HepG2 (cell line): ENCODE measurements around the gene IDH3G. TPM values are rescaled to one million over a fixed set of nuclear protein-coding genes. Genes with fewer than 3 reads are reported as not detected.

Experiments
- CEBPB ChIP-seq: IDR thresholded peaks from 2 replicates; pipeline ENCODE4 v1.6.1; 2011; ENCODE audit warnings: low read depth, low read length, improper control_type of control experiment, borderline replicate concordance
- FOXO1 ChIP-seq: sonication (generic); formaldehyde crosslinking; IDR thresholded peaks from 2 replicates; pipeline ENCODE4 v1.4.0; 2020; ENCODE audit warnings: missing genetic modification reagents
- HMG20B ChIP-seq: conservative IDR thresholded peaks from 2 replicates; pipeline ENCODE4 v1.6.1; 2016; ENCODE audit warnings: missing genetic modification reagents, missing compliant biosample characterization
- NFATC3 ChIP-seq: sonication (generic); formaldehyde crosslinking; IDR thresholded peaks from 2 replicates; pipeline ENCODE4 v1.5.1; 2020; ENCODE audit warnings: mild to moderate bottlenecking, missing genetic modification reagents
- NR2F1 ChIP-seq, 2 experiments: fragments of 450-650 bp in 1 of 2; formaldehyde crosslinking in 1 of 2; IDR thresholded peaks; 2 replicates each; pipeline versions ENCODE4 v1.5.0 to v1.6.1; 2016 to 2020; ENCODE audit warnings: mild to moderate bottlenecking in 1 of 2, missing compliant biosample characterization in 1 of 2, missing genetic modification reagents in 1 of 2, moderate library complexity in 1 of 2
- PHF21A ChIP-seq: sonication (generic); formaldehyde crosslinking; IDR thresholded peaks from 2 replicates; pipeline ENCODE4 v1.5.0; 2020; ENCODE audit warnings: mild to moderate bottlenecking, missing genetic modification reagents
- POLR2A ChIP-seq, 2 experiments: IDR thresholded peaks; 2 replicates each; pipeline ENCODE4 v1.6.1; 2011; ENCODE audit warnings: low read depth in 2 of 2, low read length in 2 of 2, mild to moderate bottlenecking in 1 of 2, moderate library complexity in 1 of 2; ENCODE audit not compliant: insufficient read depth in 1 of 2
- TGIF2 ChIP-seq: IDR thresholded peaks from 2 replicates; pipeline ENCODE4 v1.6.1; 2016; ENCODE audit warnings: control low read depth, missing compliant biosample characterization
- ZKSCAN8 ChIP-seq: IDR thresholded peaks from 2 replicates; pipeline ENCODE4 v1.6.1; 2016; ENCODE audit warnings: borderline replicate concordance, missing genetic modification reagents, missing compliant biosample characterization
- ZNF782 ChIP-seq: sonication (generic); formaldehyde crosslinking; IDR thresholded peaks from 2 replicates; pipeline ENCODE4 v1.4.0; 2020; ENCODE audit warnings: missing genetic modification reagents, mild to moderate bottlenecking, borderline replicate concordance
- ZSCAN30 ChIP-seq: sonication (generic); formaldehyde crosslinking; IDR thresholded peaks from 2 replicates; pipeline ENCODE4 v1.5.0; 2020; ENCODE audit warnings: mild to moderate bottlenecking, missing genetic modification reagents
- polyA plus RNA-seq, 8 experiments: library from polyadenylated mRNA; depleted of rRNA in 3 of 8; stranded (reverse) in 7 of 8; unstranded in 1 of 8; fragments of >200 nt; fragmentation: Illumina TruSeq in 4 of 8; extraction: Trizol in 4 of 8; gene quantifications; 2 replicates each; pipeline versions ENCODE4 v1.2.1 to v1.2.3, GENCODE V29; 2011 to 2016; ENCODE audit warnings: low read depth in 4 of 8, missing spikeins in 1 of 8, mixed read lengths in 1 of 8; ENCODE audit not compliant: insufficient read depth in 1 of 8
- total RNA-seq, 5 experiments: library from RNA; depleted of rRNA; stranded (reverse); fragments of >200 nt; fragmentation: Illumina TruSeq; extraction: Trizol; gene quantifications; 2 replicates each; pipeline ENCODE4 v1.2.3, GENCODE V29; 2016; ENCODE audit warnings: low read depth in 1 of 5
- TF ChIP-seq, protein P1 (sequence below): IDR thresholded peaks from 2 replicates; pipeline ENCODE4 v1.6.1; 2016; ENCODE audit warnings: missing biosample characterization, missing genetic modification reagents, low read depth
- TF ChIP-seq, protein P2 (sequence below): sonication (generic); formaldehyde crosslinking; IDR thresholded peaks from one replicate; pipeline ENCODE4 v1.5.1; 2020; ENCODE audit warnings: mild to moderate bottlenecking, missing genetic modification reagents; ENCODE audit errors: not compliant biosample characterization
- TF ChIP-seq, protein P3 (sequence below): sonication (generic); formaldehyde crosslinking; IDR thresholded peaks from 2 replicates; pipeline ENCODE4 v1.4.0; 2020; ENCODE audit warnings: mild to moderate bottlenecking, missing genetic modification reagents
- TF ChIP-seq, protein P4 (sequence below): sonication (generic); formaldehyde crosslinking; IDR thresholded peaks from 2 replicates; pipeline ENCODE4 v1.5.1; 2020; ENCODE audit warnings: mild to moderate bottlenecking, missing genetic modification reagents

Gene IDH3G
- total and polyA plus RNA-seq, 2 of the 13 experiments (the other 11 are each of a cell fraction or from before 2014, with no cell fraction given), result 18.7 to 35.5 TPM

DNA sequence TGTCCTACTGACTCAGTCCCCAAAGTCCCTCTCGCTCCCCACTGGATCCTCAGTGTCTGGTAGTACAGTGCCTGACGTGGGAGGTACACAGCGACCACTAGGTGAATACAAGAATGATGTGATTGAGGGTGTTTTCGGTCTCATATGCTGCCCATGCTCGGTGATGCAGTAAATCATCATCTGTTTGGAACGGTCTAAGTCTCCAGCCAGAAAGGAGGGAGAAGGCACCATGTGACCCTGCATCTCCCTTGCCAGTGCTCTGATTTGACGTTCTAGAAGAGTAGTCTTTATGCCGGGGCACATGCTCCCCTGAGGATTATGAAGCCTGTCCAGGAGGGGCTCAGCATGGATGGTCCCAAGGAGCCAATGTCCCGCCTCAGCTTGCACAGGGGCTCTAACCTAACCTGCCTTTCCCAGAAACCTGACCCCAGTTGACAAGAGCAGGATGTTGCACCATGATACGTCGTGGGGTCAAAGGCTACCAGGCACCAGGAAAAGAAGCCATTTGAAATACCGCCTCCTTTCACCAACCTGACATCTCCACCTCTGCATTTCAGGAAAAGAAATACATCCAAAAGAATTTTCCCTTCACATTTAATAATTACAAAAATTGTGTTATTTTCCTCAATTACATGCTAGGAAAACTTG lies 43.9 kb downstream of the IDH3G start (continued):
- peak; percentile 27; the same call in 1 of the 2 replicates for TF ChIP-seq CEBPB
- TF ChIP-seq, protein P1, sequence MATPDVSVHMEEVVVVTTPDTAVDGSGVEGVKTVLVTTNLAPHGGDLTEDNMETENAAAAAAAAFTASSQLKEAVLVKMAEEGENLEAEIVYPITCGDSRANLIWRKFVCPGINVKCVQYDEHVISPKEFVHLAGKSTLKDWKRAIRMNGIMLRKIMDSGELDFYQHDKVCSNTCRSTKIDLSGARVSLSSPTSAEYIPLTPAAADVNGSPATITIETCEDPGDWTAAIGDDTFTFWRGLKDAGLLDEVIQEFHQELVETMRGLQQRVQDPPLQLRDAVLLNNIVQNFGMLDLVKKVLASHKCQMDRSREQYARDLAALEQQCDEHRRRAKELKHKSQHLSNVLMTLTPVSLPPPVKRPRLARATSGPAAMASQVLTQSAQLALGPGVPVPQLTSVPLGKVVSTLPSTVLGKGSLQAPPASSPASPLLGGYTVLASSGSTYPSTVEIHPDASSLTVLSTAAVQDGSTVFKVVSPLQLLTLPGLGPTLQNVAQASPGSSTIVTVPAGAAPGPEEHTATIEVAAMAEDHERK (CRISPR knock-in tag), result no peak
- peak; percentile 28 to 53; a peak in 2 of 4 replicates for TF ChIP-seq NR2F1 (CRISPR knock-in tag; IDR thresholded peaks at IDR 0.05)
- TF ChIP-seq, protein P2, sequence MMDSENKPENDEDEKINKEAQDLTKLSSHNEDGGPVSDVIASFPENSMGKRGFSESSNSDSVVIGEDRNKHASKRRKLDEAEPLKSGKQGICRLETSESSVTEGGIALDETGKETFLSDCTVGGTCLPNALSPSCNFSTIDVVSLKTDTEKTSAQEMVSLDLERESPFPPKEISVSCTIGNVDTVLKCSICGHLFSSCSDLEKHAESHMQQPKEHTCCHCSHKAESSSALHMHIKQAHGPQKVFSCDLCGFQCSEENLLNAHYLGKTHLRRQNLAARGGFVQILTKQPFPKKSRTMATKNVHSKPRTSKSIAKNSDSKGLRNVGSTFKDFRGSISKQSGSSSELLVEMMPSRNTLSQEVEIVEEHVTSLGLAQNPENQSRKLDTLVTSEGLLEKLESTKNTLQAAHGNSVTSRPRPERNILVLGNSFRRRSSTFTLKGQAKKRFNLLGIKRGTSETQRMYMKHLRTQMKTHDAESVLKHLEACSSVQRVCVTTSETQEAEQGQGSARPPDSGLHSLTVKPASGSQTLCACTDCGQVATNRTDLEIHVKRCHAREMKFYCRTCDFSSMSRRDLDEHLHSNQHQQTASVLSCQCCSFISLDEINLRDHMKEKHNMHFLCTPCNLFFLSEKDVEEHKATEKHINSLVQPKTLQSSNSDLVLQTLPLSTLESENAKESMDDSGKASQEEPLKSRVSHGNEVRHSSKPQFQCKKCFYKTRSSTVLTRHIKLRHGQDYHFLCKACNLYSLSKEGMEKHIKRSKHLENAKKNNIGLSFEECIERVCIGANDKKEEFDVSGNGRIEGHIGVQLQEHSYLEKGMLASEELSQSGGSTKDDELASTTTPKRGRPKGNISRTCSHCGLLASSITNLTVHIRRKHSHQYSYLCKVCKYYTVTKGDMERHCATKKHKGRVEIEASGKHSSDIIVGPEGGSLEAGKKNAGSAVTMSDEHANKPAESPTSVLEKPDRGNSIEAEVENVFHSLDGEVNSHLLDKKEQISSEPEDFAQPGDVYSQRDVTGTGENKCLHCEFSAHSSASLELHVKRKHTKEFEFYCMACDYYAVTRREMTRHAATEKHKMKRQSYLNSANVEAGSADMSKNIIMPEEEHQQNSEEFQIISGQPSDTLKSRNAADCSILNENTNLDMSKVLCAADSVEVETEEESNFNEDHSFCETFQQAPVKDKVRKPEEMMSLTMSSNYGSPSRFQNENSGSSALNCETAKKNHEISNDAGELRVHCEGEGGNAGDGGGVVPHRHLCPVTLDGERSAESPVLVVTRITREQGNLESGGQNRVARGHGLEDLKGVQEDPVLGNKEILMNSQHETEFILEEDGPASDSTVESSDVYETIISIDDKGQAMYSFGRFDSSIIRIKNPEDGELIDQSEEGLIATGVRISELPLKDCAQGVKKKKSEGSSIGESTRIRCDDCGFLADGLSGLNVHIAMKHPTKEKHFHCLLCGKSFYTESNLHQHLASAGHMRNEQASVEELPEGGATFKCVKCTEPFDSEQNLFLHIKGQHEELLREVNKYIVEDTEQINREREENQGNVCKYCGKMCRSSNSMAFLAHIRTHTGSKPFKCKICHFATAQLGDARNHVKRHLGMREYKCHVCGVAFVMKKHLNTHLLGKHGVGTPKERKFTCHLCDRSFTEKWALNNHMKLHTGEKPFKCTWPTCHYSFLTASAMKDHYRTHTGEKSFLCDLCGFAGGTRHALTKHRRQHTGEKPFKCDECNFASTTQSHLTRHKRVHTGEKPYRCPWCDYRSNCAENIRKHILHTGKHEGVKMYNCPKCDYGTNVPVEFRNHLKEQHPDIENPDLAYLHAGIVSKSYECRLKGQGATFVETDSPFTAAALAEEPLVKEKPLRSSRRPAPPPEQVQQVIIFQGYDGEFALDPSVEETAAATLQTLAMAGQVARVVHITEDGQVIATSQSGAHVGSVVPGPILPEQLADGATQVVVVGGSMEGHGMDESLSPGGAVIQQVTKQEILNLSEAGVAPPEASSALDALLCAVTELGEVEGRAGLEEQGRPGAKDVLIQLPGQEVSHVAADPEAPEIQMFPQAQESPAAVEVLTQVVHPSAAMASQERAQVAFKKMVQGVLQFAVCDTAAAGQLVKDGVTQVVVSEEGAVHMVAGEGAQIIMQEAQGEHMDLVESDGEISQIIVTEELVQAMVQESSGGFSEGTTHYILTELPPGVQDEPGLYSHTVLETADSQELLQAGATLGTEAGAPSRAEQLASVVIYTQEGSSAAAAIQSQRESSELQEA (CRISPR knock-in tag), result no peak
- TF ChIP-seq, protein P3, sequence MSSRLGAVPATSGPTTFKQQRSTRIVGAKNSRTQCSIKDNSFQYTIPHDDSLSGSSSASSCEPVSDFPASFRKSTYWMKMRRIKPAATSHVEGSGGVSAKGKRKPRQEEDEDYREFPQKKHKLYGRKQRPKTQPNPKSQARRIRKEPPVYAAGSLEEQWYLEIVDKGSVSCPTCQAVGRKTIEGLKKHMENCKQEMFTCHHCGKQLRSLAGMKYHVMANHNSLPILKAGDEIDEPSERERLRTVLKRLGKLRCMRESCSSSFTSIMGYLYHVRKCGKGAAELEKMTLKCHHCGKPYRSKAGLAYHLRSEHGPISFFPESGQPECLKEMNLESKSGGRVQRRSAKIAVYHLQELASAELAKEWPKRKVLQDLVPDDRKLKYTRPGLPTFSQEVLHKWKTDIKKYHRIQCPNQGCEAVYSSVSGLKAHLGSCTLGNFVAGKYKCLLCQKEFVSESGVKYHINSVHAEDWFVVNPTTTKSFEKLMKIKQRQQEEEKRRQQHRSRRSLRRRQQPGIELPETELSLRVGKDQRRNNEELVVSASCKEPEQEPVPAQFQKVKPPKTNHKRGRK (CRISPR knock-in tag), result no peak
- TF ChIP-seq, protein P4, sequence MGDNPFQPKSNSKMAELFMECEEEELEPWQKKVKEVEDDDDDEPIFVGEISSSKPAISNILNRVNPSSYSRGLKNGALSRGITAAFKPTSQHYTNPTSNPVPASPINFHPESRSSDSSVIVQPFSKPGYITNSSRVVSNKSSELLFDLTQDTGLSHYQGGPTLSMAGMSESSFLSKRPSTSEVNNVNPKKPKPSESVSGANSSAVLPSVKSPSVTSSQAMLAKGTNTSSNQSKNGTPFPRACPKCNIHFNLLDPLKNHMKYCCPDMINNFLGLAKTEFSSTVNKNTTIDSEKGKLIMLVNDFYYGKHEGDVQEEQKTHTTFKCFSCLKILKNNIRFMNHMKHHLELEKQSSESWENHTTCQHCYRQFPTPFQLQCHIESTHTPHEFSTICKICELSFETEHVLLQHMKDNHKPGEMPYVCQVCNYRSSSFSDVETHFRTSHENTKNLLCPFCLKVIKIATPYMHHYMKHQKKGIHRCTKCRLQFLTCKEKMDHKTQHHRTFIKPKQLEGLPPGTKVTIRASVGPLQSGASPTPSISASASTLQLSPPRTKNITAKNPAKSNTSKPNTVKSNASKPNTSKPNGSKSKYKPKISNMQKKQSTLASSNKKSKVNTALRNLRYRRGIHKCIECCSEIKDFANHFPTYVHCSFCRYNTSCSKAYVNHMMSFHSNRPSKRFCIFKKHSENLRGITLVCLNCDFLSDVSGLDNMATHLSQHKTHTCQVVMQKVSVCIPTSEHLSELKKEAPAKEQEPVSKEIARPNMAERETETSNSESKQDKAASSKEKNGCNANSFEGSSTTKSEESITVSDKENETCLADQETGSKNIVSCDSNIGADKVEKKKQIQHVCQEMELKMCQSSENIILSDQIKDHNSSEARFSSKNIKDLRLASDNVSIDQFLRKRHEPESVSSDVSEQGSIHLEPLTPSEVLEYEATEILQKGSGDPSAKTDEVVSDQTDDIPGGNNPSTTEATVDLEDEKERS (CRISPR knock-in tag), result no peak
- TF ChIP-seq ZKSCAN8 (CRISPR knock-in tag), result no peak
- TF ChIP-seq ZSCAN30 (CRISPR knock-in tag), result no peak
- no peak for TF ChIP-seq POLR2A (IDR thresholded peaks at IDR 0.05; ENCODE audit: insufficient read depth in 1 of 2, low read depth in 2 of 2, low read length in 2 of 2)
- TF ChIP-seq NFATC3, result no peak
- TF ChIP-seq PHF21A (CRISPR knock-in tag), result no peak
- TF ChIP-seq ZNF782 (CRISPR knock-in tag), result no peak
- no peak for TF ChIP-seq FOXO1 (CRISPR knock-in tag)
- TF ChIP-seq TGIF2, result no peak
- no peak for TF ChIP-seq HMG20B (CRISPR knock-in tag)
